Omental fat pad (tissue), 4 donors: Measurements from ENCODE around the gene CDH23. TPM values are rescaled to one million over a fixed set of nuclear protein-coding genes. Genes with fewer than 3 reads are reported as not detected.
A peak's percentile ranks its signal among the peaks of the same experiment; 100 is the strongest.

Experiments
- ATAC-seq: fragments of 150-250 bp; one replicate; pipeline ENCODE4 v1.9.1; 2016; ENCODE audit warnings: mild to moderate bottlenecking, moderate library complexity; ENCODE audit not compliant: low FRiP score
- DNase-seq: peaks from one replicate; pipeline ENCODE4 v3.0.0-alpha.2; 2019; ENCODE audit warnings: low spot score
- total RNA-seq, 4 donors: library from RNA; depleted of rRNA; stranded (reverse); fragments of >200 nt; gene quantifications; one replicate each; pipeline ENCODE4 v1.1.0, GENCODE V29; 2016
- TF ChIP-seq, protein P1 (sequence below), 3 donors: fragments of 450-650 bp; IDR thresholded peaks; one replicate each; pipeline ENCODE4 v1.5.1; 2016 to 2017; ENCODE audit warnings: antibody characterized with exemption in 3 of 3, mild to moderate bottlenecking in 3 of 3, moderate library complexity in 2 of 3

Gene CDH23
- total RNA-seq, 4 donors from 2014 or later, result 25.3 to 41.9 (median 34.4) TPM

DNA sequence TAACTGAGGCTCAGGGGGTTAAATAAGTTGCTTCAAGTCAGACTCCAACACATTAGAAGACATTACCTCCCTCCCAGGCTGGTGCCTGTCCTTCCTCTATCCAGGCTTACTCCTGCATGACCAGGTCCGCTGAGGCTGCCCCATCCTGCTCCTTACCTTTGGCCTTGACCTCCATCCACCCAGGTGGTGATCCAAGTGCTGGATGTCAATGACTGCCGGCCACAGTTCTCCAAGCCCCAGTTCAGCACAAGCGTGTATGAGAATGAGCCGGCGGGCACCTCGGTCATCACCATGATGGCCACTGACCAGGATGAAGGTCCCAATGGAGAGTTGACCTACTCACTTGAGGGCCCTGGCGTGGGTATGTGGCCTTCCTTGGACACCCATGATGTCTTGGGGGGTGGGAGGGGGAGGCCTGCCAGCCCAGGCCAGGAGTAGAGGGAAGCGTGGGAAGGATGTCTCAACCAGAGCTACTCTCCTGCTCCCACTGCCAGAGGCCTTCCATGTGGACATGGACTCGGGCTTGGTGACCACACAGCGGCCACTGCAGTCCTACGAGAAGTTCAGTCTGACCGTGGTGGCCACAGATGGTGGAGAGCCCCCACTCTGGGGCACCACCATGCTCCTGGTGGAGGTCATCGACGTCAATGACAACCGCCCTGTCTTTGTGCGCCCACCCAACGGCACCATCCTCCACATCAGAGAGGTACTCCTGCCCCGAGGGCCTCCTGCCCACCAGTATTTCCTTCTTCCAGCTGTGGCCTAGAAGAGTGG, 406.2 kb downstream of the CDH23 start:
- DNase-seq, result no peak
- TF ChIP-seq, protein P1, sequence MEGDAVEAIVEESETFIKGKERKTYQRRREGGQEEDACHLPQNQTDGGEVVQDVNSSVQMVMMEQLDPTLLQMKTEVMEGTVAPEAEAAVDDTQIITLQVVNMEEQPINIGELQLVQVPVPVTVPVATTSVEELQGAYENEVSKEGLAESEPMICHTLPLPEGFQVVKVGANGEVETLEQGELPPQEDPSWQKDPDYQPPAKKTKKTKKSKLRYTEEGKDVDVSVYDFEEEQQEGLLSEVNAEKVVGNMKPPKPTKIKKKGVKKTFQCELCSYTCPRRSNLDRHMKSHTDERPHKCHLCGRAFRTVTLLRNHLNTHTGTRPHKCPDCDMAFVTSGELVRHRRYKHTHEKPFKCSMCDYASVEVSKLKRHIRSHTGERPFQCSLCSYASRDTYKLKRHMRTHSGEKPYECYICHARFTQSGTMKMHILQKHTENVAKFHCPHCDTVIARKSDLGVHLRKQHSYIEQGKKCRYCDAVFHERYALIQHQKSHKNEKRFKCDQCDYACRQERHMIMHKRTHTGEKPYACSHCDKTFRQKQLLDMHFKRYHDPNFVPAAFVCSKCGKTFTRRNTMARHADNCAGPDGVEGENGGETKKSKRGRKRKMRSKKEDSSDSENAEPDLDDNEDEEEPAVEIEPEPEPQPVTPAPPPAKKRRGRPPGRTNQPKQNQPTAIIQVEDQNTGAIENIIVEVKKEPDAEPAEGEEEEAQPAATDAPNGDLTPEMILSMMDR (IDR thresholded peaks at IDR 0.05), result no peak
- no peak for ATAC-seq

- DNase-seq (no peak), ATAC-seq (no peak)
- TF ChIP-seq, protein P1 (IDR thresholded peaks at IDR 0.05), result no peak
These were observed 407.4 kb downstream of the CDH23 start for GRCh38 chr10:71804077-71804476.

DNA sequence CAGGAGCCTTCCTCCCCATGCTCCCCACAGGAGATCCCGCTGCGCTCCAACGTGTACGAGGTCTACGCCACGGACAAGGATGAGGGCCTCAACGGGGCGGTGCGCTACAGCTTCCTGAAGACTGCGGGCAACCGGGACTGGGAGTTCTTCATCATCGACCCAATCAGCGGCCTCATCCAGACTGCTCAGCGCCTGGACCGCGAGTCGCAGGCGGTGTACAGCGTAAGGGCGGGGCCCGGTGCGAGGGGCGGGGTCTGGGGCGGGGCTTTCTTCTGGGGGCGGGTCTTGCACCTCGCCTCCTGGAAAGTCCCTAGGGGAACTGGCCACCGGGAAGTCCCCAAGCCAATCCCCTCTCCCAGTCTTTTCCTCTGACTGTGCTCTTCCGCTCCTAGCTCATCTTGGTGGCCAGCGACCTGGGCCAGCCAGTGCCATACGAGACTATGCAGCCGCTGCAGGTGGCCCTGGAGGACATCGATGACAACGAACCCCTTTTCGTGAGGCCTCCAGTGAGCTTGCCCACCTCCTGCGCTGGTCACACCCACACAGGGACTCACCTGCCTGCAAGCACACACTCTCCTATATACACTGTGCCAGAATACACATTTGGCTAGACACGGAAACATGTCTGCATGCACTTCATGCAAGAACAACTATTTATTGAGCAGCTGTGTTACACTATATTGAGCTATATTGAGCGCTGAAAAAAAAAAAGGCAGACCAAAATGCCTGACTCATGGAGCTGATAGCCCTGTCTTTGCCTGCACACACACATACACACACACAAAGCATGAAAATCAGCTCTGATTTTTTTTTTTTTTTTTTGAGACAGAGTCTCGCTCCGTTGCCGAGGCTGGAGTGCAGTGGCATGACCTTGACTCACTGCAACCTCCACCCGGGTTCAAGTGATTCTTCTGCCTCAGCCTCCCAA, 409.3 kb downstream of the CDH23 start:
- DNase-seq (no peak), ATAC-seq (peak; percentile 35)
- TF ChIP-seq, protein P1 (IDR thresholded peaks at IDR 0.05), result no peak

DNA sequence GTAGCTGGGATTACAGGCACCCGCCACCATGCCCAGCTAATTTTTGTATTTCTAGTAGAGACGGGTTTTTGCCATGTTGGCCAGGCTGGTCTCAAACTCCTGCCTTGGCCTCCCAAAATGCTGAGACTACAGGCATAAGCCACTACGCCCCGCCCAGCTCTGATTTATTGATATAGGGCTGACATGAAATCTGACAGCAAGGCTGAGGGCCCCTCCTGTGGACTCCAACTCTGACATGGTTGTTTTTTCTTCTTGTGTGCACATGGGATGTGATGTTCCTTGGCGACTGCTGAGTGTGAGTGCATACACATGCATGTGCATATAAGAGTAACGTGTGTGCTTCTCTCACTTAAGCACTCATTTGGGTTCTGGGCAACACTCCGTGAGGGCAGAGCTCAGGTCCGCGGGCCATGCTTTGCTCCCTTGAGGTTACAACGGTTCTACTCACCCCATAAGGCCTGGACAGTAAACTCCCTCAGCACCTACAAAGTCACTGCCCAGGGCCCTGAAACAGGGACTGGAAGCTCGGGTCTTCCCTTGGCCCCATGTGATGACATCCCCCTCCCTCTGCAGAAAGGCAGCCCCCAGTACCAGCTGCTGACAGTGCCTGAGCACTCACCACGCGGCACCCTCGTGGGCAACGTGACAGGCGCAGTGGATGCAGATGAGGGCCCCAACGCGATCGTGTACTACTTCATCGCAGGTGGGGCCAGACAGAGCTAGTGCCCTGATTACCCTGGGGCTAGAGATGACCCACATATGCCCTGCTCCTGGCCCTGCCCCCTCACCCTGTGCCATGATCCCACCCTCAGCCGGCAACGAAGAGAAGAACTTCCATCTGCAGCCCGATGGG, 410.2 kb downstream of the CDH23 start:
- ATAC-seq (no peak), DNase-seq (no peak)
- TF ChIP-seq, protein P1 (IDR thresholded peaks at IDR 0.05), result no peak

- ATAC-seq (no peak), DNase-seq (no peak)
- TF ChIP-seq, protein P1 (IDR thresholded peaks at IDR 0.05), result no peak
These were observed 411.1 kb downstream of the CDH23 start for GRCh38 chr10:71807557-71808510.

- DNase-seq, result no peak
- TF ChIP-seq, protein P1 (IDR thresholded peaks at IDR 0.05), result no peak
- no peak for ATAC-seq
These were observed 412.9 kb downstream of the CDH23 start for GRCh38 chr10:71809628-71810027.
